ENCODE results near the gene LIN9. TPM values are rescaled to one million over a fixed set of nuclear protein-coding genes. Genes with fewer than 3 reads are reported as not detected.

The LIN9 gene
- total RNA-seq, 2 experiments from 2014 or later: 1.3 to 1.5 TPM

DNA sequence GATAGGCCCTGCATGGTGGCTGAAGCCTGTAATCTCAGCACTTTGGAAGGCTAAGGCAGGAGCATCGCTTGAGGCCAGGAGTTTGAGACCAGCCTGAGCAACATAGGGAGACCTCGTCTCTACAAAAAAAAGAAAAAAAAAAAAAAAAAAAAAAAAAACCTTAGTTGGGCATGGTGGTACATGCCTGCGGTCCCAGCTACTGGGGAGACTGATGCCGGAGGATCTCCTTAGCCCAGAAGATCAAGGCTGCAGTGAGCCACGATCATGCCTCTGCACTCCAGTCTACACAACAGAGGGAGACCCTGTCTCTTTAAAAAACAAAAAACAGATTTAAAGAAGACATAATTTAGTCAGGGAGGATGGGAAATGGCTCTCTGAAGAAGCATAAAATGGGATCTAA lies 3.8 kb downstream of the LIN9 start:
- Mint-ChIP-seq H3K4me1 (ENCODE audit: low read depth) (peaks cover 31% of the 10 kb centered on the region), H3K36me3 (ENCODE audit: low read depth) (peaks cover 3% of the 10 kb centered on the region), H3K9me3 (no peaks in the 10 kb centered on the region), H3K27me3 (peaks cover 6% of the 10 kb centered on the region), H3K4me3 (no peak overlapping the region), H3K27ac (no peak overlapping the region)
- peaks cover 3% of the 10 kb centered on the region for H3K36me3 ChIP-seq (ENCODE audit: insufficient read depth, low read length)
- peaks cover 0 to 7% of the 10 kb centered on the region in 2 experiments for H3K27me3 ChIP-seq (ENCODE audit: control insufficient read depth in 1 of 2, insufficient read depth in 2 of 2, low read length in 2 of 2)
- ATAC-seq (ENCODE audit: poor library complexity) (no peak), DNase-seq (no peak)
- TF ChIP-seq, protein P1, sequence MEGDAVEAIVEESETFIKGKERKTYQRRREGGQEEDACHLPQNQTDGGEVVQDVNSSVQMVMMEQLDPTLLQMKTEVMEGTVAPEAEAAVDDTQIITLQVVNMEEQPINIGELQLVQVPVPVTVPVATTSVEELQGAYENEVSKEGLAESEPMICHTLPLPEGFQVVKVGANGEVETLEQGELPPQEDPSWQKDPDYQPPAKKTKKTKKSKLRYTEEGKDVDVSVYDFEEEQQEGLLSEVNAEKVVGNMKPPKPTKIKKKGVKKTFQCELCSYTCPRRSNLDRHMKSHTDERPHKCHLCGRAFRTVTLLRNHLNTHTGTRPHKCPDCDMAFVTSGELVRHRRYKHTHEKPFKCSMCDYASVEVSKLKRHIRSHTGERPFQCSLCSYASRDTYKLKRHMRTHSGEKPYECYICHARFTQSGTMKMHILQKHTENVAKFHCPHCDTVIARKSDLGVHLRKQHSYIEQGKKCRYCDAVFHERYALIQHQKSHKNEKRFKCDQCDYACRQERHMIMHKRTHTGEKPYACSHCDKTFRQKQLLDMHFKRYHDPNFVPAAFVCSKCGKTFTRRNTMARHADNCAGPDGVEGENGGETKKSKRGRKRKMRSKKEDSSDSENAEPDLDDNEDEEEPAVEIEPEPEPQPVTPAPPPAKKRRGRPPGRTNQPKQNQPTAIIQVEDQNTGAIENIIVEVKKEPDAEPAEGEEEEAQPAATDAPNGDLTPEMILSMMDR (IDR thresholded peaks at IDR 0.05): no peak
- POLR2A ChIA-PET: no interaction called here
- H3K27ac ChIP-seq (ENCODE audit: low read depth in 1 of 2, low read length in 2 of 2): no peak overlapping the region
- CTCF ChIA-PET: no interaction called here
- no peaks in the 10 kb centered on the region for H3K9me3 ChIP-seq (ENCODE audit: control insufficient read depth in 1 of 2, insufficient read depth in 1 of 2, low read length in 2 of 2)
- H3K4me3 ChIP-seq (ENCODE audit: low read length): no peak overlapping the region
- intact Hi-C loops (cut with DNase I, micrococcal nuclease): loop anchor here in 1 of 2 experiments (5.0 to 10.0 kb wide), 4 partner anchors 102 to 300 kb away; partner anchors contain the start of genes ACBD3 and PARP1
- H3K4me1 ChIP-seq (ENCODE audit: insufficient read depth, low read length): peaks cover 12% of the 10 kb centered on the region

DNA sequence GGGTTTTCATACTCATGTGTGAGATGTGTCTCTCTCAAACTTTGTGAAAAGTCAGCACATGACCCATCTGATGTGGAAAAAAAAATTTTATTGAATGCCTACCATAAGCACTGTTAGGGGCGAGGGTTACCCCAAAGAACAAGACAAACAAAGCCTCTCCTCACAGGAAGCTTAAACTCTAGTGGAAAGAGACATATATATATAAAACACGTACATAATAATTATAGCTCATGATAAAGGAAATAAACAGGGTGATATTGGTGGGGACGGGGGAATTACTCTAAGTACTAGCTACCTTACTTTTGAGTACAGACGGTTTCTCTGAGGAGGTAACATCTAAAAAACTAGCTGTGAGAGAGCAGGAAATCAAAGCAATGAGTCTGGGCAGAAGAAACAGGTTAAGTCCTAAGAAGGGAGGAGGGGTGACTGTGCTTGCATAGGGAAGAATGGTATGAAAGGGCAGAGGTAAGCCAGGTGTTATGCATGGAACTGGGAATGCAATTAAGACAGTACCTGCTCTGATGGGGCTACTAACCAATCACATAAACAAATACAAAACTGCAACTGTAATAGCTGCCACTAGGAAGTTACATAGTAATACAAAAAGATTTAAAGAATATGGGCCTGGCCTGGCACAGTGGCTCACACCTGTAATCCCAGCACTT lies 4.5 kb downstream of the LIN9 start:
- Histone ChIP-seq H3K27me3 (ENCODE audit: control insufficient read depth in 1 of 2, insufficient read depth in 2 of 2, low read length in 2 of 2) (no peaks in the 10 kb centered on the region), H3K4me3 (ENCODE audit: low read length) (no peak overlapping the region), H3K4me1 (ENCODE audit: insufficient read depth, low read length) (peaks cover 7% of the 10 kb centered on the region), H3K9me3 (ENCODE audit: control insufficient read depth in 1 of 2, insufficient read depth in 1 of 2, low read length in 2 of 2) (no peaks in the 10 kb centered on the region), H3K36me3 (ENCODE audit: insufficient read depth, low read length) (peaks cover 3% of the 10 kb centered on the region), H3K27ac (ENCODE audit: low read depth in 1 of 2, low read length in 2 of 2) (no peak overlapping the region)
- DNase-seq: no peak
- Mint-ChIP-seq H3K36me3 (ENCODE audit: low read depth) (peaks cover 6% of the 10 kb centered on the region), H3K4me3 (peak overlapping the region; percentile 25), H3K27me3 (no peaks in the 10 kb centered on the region), H3K27ac (no peak overlapping the region), H3K9me3 (no peaks in the 10 kb centered on the region), H3K4me1 (ENCODE audit: low read depth) (peaks cover 31% of the 10 kb centered on the region)
- CTCF ChIA-PET: interaction anchor here (0.5 to 1.1 kb wide), 2 partner anchors 29 to 758 kb away, joined by 3 read pairs; no protein-coding TSS in a partner anchor
- POLR2A ChIA-PET: no interaction called here
- intact Hi-C loops (cut with DNase I, micrococcal nuclease): loop anchor here in 1 of 2 experiments (10.0 kb wide), 2 partner anchors 180 to 300 kb away; no protein-coding TSS in a partner anchor
- TF ChIP-seq, protein P1 (IDR thresholded peaks at IDR 0.05): no peak
- no peak for ATAC-seq (ENCODE audit: poor library complexity)

DNA sequence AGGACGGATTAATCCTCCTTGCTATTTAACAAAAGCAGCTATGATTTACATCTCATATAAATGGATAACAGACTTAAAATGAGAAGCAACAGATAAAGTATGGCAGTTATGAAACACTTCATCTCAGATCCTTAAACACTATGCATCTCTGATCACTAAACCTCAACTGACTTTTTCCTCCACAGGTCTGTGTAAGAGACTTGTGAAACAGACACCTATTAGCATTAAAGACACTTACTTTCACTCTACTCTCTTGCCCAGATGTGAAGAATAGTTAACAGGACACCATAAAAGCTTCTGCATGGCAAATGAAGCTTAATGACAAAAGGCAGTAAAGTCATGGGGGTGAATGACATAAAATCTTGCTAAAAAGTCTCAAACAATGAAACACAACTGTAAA lies 6.2 kb downstream of the LIN9 start:
- DNase-seq: no peak
- Mint-ChIP-seq H3K4me3 (no peak overlapping the region), H3K36me3 (ENCODE audit: low read depth) (peaks cover 9% of the 10 kb centered on the region), H3K27ac (no peak overlapping the region), H3K27me3 (no peaks in the 10 kb centered on the region), H3K9me3 (no peaks in the 10 kb centered on the region), H3K4me1 (ENCODE audit: low read depth) (peaks cover 24% of the 10 kb centered on the region)
- intact Hi-C loops (cut with DNase I, micrococcal nuclease): loop anchor here in 1 of 2 experiments (10.0 kb wide), 2 partner anchors 178 to 298 kb away; no protein-coding TSS in a partner anchor
- ChIA-PET CTCF (interaction anchor here (1.0 kb wide), 1 partner anchor 178 kb away, joined by 3 read pairs; no protein-coding TSS in a partner anchor), POLR2A (no interaction called here)
- TF ChIP-seq, protein P1 (IDR thresholded peaks at IDR 0.05): no peak
- H3K27ac ChIP-seq (ENCODE audit: low read depth in 1 of 2, low read length in 2 of 2): no peak overlapping the region
- no peaks in the 10 kb centered on the region for H3K9me3 ChIP-seq (ENCODE audit: control insufficient read depth in 1 of 2, insufficient read depth in 1 of 2, low read length in 2 of 2)
- no peak overlapping the region for H3K4me3 ChIP-seq (ENCODE audit: low read length)
- no peaks in the 10 kb centered on the region for H3K4me1 ChIP-seq (ENCODE audit: insufficient read depth, low read length)
- ATAC-seq (ENCODE audit: poor library complexity): no peak
- H3K36me3 ChIP-seq (ENCODE audit: insufficient read depth, low read length): peaks cover 11% of the 10 kb centered on the region
- no peaks in the 10 kb centered on the region for H3K27me3 ChIP-seq (ENCODE audit: control insufficient read depth in 1 of 2, insufficient read depth in 2 of 2, low read length in 2 of 2)

Data from CD4-positive, alpha-beta T cell (primary cell).